Measurements from ENCODE around the gene HS6ST3. TPM values are rescaled to one million over a fixed set of nuclear protein-coding genes. Genes with fewer than 3 reads are reported as not detected.
A peak's percentile ranks its signal among the peaks of the same experiment; 100 is the strongest.

Gene HS6ST3
- total and polyA plus RNA-seq, 9 of the 15 experiments (the other 6 are each of a cell fraction or from before 2014, with no cell fraction given): not detected

DNA sequence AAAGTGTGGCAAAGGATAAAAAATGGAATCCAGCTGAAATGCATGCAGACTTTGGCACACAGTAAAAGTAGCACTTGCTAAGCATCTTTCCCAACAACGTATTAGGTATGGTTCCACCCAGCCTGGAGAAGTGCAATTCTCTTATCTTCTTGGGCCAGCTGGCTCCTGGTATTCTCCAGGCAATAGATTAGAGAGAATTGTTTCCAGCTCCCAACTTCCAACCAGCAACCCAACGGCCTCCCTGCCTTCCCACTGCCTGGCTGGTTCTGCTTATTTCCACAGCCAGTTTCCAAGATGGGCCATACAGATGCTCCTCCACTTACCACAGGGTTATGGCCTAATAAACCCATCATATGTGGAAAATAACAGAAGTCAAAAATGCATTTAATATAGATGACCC is 771.0 kb downstream of the HS6ST3 start (continued):
- TF ChIP-seq, protein P1, sequence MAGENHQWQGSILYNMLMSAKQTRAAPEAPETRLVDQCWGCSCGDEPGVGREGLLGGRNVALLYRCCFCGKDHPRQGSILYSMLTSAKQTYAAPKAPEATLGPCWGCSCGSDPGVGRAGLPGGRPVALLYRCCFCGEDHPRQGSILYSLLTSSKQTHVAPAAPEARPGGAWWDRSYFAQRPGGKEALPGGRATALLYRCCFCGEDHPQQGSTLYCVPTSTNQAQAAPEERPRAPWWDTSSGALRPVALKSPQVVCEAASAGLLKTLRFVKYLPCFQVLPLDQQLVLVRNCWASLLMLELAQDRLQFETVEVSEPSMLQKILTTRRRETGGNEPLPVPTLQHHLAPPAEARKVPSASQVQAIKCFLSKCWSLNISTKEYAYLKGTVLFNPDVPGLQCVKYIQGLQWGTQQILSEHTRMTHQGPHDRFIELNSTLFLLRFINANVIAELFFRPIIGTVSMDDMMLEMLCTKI (IDR thresholded peaks at IDR 0.05; ENCODE audit: partially characterized antibody): no peak
- TF ChIP-seq, protein P2, sequence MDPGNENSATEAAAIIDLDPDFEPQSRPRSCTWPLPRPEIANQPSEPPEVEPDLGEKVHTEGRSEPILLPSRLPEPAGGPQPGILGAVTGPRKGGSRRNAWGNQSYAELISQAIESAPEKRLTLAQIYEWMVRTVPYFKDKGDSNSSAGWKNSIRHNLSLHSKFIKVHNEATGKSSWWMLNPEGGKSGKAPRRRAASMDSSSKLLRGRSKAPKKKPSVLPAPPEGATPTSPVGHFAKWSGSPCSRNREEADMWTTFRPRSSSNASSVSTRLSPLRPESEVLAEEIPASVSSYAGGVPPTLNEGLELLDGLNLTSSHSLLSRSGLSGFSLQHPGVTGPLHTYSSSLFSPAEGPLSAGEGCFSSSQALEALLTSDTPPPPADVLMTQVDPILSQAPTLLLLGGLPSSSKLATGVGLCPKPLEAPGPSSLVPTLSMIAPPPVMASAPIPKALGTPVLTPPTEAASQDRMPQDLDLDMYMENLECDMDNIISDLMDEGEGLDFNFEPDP (CRISPR knock-in tag; IDR thresholded peaks at IDR 0.05): no peak
- TF ChIP-seq SP2 (IDR thresholded peaks at IDR 0.05; ENCODE audit: extremely low read depth, low read depth, low read length, poor library complexity, severe bottlenecking): no peak
- TF ChIP-seq, protein P3, sequence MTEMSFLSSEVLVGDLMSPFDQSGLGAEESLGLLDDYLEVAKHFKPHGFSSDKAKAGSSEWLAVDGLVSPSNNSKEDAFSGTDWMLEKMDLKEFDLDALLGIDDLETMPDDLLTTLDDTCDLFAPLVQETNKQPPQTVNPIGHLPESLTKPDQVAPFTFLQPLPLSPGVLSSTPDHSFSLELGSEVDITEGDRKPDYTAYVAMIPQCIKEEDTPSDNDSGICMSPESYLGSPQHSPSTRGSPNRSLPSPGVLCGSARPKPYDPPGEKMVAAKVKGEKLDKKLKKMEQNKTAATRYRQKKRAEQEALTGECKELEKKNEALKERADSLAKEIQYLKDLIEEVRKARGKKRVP (CRISPR knock-in tag; IDR thresholded peaks at IDR 0.05): no peak
- TF ChIP-seq NFRKB (IDR thresholded peaks at IDR 0.05; ENCODE audit: low read depth): no peak
- TF ChIP-seq ARID1B (IDR thresholded peaks at IDR 0.05): peak; percentile 51
- TF ChIP-seq EWSR1 (IDR thresholded peaks at IDR 0.05; ENCODE audit: borderline replicate concordance, low read depth, partially characterized antibody): no peak
- TF ChIP-seq, protein P4, sequence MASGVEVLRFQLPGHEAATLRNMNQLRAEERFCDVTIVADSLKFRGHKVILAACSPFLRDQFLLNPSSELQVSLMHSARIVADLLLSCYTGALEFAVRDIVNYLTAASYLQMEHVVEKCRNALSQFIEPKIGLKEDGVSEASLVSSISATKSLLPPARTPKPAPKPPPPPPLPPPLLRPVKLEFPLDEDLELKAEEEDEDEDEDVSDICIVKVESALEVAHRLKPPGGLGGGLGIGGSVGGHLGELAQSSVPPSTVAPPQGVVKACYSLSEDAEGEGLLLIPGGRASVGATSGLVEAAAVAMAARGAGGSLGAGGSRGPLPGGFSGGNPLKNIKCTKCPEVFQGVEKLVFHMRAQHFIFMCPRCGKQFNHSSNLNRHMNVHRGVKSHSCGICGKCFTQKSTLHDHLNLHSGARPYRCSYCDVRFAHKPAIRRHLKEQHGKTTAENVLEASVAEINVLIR (CRISPR knock-in tag; IDR thresholded peaks at IDR 0.05): no peak
- no peak for TF ChIP-seq RAD51 (IDR thresholded peaks at IDR 0.05; ENCODE audit: borderline replicate concordance, low read depth)
- no peak for TF ChIP-seq PML (IDR thresholded peaks at IDR 0.05; ENCODE audit: low read length)
- TF ChIP-seq SRSF9 (IDR thresholded peaks at IDR 0.05; ENCODE audit: borderline replicate concordance, low read depth, low read length): no peak
- TF ChIP-seq, protein P5, sequence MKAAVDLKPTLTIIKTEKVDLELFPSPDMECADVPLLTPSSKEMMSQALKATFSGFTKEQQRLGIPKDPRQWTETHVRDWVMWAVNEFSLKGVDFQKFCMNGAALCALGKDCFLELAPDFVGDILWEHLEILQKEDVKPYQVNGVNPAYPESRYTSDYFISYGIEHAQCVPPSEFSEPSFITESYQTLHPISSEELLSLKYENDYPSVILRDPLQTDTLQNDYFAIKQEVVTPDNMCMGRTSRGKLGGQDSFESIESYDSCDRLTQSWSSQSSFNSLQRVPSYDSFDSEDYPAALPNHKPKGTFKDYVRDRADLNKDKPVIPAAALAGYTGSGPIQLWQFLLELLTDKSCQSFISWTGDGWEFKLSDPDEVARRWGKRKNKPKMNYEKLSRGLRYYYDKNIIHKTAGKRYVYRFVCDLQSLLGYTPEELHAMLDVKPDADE (conservative IDR thresholded peaks at IDR 0.05; ENCODE audit: control insufficient read depth, low read depth, low read length): no peak
- no peak for TF ChIP-seq ZNF561 (CRISPR knock-in tag; conservative IDR thresholded peaks at IDR 0.05)
- 0 out of 2 replicates have a peak, but pooled peaks have one; percentile 7 for TF ChIP-seq CBFA2T3 (IDR thresholded peaks at IDR 0.05)
- no peak for TF ChIP-seq ARNT (IDR thresholded peaks at IDR 0.05)
- no peak for TF ChIP-seq SIRT6 (IDR thresholded peaks at IDR 0.05; ENCODE audit: low read depth, low read length)
- TF ChIP-seq TEAD4 (IDR thresholded peaks at IDR 0.05; ENCODE audit: low read length): 0 out of 2 replicates have a peak, but pooled peaks have one; percentile 24
- no peak for TF ChIP-seq TEAD4 (CRISPR knock-in tag; IDR thresholded peaks at IDR 0.05; ENCODE audit: borderline replicate concordance)
- no peak for TF ChIP-seq SNIP1 (IDR thresholded peaks at IDR 0.05; ENCODE audit: low read depth)
- no peak for TF ChIP-seq ZNF316 (IDR thresholded peaks at IDR 0.05)
- TF ChIP-seq TAF9B (IDR thresholded peaks at IDR 0.05; ENCODE audit: partially characterized antibody): no peak
